KG1 (cell line): Measurements from ENCODE around the gene TTC27.
"Not testable (repeated sequence)": the region's sequence is repeated elsewhere in the genome, so short reads cannot be mapped to it uniquely, and the experiment has no call there.

Experiments
- DNase-seq: peaks from one replicate; lab custom pipeline; 2025; lab: John Stamatoyannopoulos, UW

The TTC27 gene

DNA sequence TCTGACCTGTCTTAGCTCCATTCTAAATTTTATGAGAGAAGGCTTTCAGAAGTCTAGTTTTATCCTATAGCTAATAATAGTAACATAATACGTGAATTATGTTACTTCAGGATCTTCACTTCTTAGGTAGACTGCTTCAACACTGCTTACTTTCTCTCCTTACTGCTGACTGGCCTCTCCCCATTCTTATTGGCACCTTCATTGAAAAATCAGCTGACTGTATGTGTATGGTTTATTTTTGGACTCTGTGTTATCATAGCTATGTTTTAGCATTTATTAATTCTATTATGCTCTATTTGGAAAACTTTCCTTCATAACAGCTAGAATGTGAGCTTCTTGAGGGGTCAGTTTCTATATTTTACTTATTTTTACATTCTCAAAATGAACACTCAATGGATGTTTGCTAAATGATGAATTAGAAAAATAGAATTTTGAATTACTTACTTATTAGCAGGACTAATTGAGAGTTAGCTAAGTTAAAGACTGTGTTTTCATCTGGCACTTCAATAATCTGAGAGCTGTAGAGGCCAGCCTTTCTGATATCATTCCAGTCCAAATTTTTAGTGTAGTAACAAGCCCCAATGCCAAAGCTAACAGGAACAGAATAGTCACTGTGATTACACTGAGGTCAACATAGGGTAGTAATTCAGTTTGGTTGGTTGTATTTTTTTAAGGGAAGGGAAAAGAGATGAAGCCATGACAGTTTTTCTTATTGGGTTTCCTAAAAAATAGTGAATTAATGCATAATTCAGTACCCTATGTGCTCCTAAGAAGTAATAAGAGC lies 92.3 kb downstream of the TTC27 start:
- no peak for DNase-seq

DNA sequence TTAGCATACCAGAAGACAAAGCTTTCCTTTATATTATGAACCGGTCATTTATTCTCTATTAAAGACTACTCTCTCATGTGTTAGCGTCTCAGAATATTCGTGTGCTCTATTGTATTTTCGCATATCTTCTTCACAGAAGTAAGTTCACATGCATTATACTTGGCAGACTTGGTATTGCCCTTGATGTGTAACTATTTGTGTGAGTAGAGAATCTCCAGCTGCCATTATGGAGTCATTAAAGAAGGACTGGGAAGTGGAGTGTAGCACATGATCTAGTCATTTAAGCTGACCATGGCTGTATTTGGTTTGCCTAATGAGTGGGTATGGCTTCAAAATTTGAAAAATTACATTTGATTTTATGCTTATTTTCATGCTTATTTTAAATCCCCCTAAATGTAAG lies 92.9 kb downstream of the TTC27 start:
- DNase-seq: no peak

DNA sequence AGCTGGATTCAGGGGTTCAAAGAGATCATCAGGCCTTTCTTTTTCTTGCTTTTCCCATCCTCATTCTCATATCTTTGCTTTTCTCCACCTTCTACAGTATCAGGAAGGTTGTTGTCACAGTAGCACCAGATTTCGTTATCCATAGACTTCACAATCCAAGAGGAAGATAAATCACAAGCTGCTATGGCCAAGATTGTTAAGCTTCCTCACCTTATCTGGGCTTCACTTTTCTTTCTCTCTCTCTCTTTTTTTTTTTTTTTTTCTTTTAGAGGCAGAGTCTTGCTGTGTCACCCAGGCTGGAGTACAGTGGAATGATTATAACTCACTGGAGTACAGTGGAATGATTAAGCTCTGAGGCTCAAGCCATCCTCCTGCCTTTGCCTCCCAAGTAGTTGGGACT lies 93.5 kb downstream of the TTC27 start:
- no peak for DNase-seq

DNA sequence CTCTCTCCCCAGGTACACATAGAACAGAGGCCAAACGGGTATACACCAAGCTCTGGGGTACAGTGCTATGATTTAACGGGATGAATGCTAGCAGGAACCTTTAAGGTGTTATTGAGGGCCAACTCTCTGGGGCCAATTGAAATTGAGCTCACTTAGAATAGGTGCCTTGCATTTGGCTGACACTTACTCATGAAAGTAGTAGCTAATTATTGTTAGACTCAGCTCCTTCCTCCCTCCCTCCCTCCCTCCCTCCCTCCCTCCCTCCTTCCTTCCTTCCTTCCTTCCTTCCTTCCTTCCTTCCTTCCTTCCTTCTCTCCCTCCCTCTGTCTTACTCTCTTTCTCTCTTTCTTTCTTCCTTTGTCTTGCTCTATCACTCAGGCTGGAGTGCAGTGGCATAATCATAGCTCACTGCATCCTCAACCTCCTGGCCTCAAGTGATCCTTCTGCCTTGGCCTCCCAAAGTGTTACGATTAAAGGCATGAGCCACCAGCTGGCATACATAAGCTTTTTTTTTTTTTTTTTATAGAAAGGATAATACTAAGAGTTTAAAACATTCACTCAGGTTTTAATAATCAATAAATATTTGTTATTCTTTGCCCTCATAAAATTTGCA lies 95.7 kb downstream of the TTC27 start:
- no peak for DNase-seq

DNA sequence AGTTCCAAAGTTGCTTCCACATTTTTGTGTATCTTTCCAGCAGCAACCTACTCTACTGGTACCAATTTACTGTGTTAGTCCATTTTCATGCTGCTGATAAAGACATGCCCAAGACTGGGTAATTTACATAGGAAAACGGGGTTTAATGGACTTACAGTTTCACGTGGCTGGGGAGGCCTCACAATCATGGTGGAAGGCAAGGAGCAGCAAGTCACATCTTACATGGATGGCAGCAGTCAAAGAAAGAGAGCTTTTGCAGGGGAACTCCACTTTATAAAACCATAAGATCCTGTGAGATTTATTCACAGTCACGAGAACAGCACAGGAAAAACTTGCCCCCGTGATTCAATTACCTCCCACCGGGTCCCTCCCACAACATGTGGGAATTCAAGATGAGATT lies 98.8 kb downstream of the TTC27 start:
- DNase-seq: not testable (repeated sequence)

DNA sequence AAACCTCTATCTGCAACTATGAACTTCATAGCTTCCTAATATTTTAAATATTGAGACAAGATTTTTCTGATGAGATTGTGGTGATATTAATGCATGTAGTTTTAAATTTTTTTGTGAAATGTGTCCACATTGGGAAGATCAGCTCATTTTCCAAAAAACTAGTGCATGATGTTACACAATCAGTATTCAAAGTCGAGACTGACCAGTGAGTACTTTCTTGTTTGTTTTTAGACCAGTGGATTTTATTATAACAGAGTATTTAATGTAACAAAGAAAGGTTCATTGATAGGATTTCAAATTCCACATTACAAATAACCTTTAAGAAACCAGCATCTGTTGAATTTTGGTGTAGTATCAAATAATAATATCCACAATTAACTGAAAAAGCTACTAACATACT lies 99.3 kb downstream of the TTC27 start:
- no peak for DNase-seq

DNA sequence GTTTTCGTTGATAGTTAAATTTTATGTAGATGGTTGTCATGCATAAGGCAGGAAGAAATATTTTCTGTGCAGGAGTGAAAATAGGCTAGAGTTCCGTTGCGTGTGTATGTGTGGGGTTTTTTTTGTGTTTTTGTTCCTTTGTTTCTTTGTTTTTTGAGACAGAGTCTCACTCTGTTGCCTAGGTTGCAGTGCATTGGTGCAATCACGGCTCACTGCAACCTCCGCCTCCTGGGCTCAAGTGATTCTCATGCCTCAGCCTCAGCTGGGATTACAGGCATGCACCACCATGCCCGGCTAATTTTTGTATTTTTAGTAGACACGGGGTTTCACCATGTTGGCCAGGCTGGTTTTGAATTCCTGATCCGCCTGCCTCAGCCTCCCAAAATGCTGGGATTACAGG lies 103.1 kb downstream of the TTC27 start:
- not testable (repeated sequence) for DNase-seq

DNA sequence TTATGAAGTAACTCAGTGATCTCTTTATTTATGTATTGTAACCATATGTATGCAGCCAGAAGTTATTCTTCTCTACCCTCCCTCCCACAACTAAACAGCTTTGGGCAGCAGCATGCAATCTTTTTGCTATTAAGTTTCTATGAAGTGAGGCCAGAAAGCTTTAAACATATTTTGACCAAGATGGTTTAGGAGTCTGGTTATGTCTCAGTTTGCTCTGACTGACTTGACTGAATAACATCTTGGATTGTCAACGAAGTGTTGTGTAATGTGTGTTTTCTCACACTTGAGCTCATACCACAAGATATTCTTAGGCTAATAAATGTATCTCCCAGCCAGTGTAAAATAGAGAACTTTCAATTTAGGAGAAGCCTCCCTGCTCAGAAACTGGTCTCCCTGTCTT lies 104.3 kb downstream of the TTC27 start:
- DNase-seq: no peak

DNA sequence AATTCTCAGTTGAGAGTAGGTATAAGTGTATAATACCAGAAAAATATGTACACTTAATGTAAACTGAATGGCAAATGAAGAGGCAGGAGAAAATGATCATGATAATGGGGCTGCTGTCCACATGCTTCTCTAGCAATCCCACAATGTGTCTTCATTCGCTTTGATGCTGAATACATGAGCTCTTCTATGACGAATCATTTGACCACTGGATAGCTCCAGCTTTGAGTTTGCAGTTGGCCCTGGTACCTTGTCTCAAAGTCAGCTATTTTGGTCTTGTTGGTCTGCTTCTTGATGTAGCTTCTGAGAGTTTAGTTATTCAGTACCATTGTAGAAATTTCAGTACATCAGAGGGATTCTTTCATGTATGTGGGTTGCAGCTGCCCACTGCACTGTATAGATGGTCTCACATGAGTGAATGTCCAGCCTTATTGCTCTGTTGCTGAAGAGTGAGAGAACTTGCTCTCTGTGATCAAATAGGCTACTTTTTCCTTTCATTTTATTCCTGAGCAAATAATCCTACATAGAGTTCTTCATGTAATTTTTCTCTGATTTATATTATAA lies 105.1 kb downstream of the TTC27 start:
- DNase-seq: no peak

DNA sequence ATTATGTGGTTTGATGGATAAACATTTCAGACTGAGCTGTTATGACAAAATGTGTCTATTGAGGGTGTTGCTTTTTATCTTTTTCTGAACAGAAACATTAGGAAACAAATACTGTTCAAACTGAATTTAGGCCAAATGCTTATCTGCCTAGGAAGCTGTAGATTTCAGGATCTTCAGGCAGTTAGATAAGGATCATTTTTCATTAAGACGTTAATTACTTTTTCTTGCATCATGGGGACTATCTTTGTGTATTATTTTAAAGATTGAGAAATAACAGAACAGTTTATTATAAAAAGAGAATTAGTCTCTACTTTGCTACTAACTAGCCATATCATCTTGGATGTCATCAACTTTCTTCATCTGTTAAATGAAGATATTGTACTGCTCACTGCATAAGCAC lies 107.5 kb downstream of the TTC27 start:
- no peak for DNase-seq

DNA sequence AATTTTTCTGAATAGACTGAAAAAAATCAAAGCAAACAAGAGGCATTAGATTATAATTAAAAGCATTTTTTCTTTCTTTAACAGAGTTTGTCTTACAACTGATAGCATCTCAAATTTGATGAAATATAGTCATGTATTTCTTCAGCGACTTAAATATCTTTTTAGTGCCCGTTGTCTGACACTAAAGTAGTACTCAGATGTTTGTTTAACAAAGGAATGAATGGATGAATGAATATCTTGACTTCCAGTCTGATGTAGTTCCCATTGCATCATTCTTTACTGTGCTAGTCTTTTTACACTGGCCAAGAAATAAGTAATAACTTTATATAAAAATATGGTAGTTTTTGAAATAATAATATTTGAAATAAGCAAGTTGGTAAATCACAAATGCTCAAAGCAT lies 111.1 kb downstream of the TTC27 start:
- no peak for DNase-seq

DNA sequence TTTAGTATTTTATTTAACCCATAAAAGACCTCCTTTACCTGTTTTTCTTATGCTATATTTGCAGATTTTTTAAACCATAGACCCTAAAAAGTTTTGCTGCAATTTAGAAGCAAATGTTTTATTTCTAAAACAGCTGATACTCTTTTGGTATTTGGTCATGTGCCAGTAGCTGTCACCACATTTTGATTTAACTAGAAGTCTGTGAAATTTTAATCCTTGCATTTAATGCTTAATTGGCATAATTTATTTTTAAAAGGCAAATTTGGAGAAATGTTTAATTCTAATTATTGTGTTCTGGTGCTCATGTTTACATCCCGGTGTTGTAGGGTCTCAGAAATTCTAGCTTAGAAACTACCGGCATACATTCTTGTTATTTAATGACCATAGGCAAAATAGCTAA lies 111.8 kb downstream of the TTC27 start:
- no peak for DNase-seq

DNA sequence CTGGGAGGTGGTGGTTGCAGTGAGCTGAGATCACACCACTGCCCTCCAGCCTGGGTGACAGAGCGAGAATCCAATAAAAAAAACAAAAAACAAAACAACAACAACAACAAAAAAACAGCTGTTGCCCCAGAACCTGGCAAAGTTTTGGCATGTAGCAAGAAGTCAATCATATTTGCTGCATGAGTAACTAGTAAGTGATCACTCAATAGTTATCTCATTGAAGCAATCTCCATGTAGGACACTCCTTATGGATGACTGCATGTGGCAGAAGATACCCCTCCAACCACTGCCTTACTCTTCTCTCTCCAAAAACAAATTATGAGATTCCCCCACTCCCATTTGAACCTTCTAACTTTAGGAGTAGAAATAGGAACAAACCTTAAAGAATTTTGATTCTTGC lies 113.7 kb downstream of the TTC27 start:
- DNase-seq: no peak

DNA sequence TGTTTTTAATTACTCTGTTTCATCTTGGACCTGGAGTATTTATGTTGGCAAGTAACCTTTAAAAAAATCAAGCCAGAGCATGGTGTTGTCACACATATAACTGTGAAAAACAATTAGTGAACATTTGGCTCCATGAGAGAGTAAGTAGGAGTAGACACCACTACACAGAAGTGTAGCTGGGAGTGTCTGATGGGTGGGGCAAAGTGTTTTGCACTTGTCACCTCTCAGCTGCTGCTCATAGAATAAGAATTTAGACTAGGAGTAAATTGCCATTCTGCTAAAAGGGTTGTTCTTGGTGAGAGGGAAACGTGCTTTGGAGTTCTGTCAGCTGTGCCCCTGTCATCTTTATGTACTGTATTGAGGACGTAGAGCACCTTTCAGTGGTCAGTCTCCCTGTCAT lies 114.5 kb downstream of the TTC27 start:
- no peak for DNase-seq

DNA sequence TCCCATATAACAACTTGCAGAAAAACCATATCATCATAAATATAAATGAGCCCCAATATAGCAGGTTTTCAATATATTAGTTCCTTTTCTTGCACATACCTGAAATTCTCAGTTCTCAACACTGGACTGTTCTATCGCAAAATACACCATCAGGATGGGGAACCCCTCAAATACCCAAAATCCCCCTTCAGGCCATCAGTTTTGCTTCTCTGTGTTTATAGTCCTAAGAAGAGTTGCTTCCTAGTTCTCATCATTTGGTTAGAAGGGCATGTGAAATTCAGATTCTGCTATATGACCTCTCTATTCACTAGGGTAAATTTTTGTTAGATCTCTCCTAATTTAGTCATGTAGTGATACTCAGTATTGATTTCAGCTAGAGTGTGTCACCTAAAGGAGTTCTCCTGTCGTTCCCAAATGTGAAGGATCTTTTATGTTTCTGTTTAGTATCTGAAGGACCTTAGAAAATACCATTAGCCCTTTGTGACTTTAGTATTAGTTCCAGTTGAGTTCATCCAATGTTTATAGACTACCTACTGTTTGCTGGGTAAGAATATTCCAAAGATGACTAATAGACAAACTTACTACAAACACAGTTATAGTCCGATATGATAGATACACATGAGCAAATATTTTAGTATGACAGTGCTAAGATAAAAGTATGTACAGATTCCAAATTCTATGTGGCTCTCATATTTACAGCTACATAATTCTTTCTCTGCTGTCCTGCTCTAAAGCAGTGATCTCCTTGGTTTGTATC lies 115.8 kb downstream of the TTC27 start:
- no peak for DNase-seq

DNA sequence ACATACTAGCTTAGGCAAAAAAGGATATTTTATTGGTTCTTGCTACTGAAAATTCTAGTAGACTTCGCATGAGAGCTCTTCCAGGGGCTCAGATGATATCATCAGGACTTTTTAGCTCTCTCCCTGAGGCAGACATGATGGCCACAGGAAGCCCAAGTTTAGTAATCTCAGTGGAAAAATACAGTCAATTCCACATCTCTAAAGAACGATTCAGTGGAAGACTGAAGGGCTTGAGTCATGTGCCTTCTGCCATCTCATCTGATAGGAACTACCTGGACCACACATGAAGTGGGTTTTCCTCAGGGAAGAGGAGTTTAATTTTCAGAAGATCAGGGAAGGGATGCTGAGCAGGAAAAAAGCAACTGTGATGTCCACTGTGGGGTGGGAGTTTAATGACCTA lies 117.3 kb downstream of the TTC27 start:
- no peak for DNase-seq

DNA sequence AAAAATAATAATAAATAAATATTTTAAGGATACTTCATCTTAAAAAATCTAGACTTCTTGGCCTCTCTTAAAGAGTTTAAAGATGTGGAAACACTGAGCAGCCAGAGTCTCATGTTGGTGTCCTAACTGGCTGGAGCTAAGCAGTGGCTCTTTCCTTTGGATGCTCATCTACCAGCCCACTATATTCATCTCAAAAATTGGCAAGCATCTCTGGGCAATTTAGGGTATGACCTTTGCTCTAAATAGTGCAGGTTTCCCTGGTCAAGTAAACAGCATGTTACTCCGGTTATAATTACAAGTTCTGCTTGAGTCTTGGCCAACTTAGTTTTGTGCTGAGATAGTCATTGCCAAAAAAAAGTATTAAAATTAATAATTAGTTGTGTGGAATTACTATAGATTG lies 117.8 kb downstream of the TTC27 start:
- no peak for DNase-seq

DNA sequence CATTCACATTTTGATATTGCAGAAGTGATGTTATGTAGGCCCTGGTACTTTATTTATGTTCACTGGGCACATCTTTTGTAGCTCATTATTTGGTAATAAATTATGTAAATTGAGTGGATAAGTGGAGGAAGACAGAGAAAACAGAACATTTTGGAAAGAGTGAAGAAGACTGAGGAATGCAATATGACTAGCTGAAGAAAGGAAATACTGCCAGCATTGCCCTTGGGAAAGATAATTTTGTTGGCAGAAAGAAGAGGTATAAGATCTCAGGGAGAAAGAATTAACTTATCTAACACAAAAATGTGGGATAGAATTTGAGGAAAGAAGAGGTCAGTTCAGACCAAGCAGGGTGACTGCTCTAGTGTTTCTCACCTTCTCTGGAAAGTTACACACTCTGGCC lies 118.8 kb downstream of the TTC27 start:
- no peak for DNase-seq

DNA sequence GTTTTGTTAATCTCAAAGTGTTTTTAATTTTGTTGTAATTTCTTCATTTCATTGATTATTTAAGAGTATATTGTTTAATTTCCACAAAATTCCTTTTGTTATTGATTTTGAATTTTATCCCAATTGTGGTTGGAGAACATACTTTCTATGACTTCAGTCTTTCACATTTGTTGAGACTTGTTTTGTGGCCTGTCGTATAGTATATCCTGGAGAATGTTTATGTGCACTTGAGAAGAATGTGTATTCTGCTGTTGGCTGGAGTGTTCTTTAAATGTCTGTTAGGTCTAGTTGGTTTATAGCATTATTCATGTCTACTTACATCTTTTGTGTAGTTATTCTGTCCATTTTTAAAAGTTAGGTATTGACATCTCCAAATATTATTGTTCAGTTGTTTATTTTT lies 120.3 kb downstream of the TTC27 start:
- no peak for DNase-seq

DNA sequence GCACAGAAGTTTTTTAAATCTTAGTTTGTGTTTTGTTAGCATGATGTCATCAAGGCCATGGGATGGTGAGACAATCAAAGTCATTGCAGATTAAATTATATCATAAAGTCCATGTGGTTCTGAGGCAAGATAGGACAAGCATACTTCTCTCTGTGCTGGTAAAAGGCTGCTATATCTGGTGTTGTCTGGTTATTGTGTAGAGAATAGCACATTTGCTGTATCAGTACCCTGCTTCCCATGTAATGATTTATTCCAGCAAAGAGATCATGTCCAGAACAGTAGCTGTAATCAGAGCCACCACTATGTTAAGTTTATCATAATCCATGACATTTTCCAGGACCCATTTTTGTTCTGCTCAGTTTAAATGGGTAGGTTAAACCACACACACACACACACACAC lies 123.0 kb downstream of the TTC27 start:
- DNase-seq: no peak

DNA sequence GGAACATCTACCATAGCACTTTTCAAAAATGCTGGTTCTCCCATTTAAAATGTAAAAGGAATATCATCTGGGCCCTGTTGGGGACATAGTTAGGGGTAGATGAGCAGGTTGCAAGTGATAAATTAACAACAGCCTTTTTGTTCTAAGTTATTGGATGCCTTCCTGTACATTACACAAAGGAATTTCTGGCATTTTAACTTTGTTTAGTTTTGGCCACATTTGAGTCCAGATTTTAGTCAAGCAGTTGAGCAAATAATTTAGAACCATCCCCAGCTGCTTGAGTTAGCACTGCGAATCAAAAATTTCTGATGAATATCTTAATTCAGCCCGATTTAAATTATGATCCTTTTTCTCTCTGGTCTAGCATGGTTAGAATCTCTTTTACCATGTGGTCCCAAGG lies 124.4 kb downstream of the TTC27 start:
- DNase-seq: no peak

DNA sequence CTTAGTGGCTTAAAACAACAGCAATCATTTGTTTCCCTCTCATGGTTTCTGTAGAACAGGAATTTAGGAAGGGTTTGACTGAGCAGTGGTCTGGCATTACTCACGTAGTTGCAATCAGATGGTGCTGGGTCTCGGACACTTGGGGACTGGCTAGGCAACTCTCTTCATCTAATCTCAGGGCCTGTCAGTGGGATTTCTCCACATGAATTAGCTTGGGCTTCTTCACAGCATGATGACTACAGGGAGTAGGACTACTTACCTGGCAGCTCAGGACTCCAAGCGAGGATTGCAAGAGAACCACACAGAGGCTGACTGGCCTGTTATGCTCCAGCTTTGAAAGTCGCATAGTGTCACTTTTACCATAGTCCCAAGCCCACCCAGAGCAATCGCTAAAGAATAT lies 125.1 kb downstream of the TTC27 start:
- no peak for DNase-seq

DNA sequence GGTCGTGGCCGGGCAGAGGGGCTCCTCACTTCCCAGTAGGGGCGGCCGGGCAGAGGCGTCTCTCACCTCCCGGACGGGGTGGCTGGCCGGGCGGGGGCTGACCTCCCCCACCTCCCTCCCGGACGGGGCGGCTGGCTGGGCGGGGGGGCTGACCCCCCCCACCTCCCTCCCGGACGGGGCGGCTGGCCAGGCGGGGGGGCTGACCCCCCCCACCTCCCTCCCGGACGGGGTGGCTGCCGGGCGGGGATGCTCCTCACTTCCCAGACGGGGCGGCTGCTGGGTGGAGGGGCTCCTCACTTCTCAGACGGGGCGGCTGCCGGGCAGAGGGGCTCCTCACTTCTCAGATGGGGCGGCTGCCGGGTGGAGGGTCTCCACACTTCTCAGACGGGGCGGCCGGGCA lies 126.8 kb downstream of the TTC27 start:
- DNase-seq: not testable (repeated sequence)
